ENCODE measurements around the gene C1orf198.

DNA sequence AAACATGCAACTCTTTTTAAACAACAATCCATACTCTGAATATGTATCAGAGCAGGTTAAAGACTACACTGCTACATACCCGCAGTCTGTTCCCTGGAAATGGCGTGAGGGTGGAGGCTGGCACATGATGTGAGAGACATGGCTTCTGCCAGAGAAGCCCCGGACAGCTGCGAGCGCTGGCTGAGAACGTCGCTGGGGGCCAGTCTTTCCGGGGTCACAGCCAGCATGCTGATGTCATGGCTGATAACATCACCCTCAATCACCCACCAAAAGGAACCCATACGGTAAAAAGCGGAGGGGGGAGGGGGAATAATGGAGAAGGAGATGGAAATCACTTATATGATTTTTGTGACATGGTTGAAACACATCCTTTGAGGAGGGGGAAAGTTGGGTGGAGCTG lies 29.1 kb downstream of the C1orf198 start:
- TF ChIP-seq, protein P1, sequence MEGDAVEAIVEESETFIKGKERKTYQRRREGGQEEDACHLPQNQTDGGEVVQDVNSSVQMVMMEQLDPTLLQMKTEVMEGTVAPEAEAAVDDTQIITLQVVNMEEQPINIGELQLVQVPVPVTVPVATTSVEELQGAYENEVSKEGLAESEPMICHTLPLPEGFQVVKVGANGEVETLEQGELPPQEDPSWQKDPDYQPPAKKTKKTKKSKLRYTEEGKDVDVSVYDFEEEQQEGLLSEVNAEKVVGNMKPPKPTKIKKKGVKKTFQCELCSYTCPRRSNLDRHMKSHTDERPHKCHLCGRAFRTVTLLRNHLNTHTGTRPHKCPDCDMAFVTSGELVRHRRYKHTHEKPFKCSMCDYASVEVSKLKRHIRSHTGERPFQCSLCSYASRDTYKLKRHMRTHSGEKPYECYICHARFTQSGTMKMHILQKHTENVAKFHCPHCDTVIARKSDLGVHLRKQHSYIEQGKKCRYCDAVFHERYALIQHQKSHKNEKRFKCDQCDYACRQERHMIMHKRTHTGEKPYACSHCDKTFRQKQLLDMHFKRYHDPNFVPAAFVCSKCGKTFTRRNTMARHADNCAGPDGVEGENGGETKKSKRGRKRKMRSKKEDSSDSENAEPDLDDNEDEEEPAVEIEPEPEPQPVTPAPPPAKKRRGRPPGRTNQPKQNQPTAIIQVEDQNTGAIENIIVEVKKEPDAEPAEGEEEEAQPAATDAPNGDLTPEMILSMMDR (conservative IDR thresholded peaks at IDR 0.05): no peak
- TF ChIP-seq ZFX (IDR thresholded peaks at IDR 0.05): no peak

All from C4-2B (cell line).